IMR-90 (cell line): ENCODE data around the gene APOL2. TPM values are rescaled to one million over a fixed set of nuclear protein-coding genes. Genes with fewer than 3 reads are reported as not detected.

Source experiments
- ATAC-seq: fragments of 200-7000 bp; cut with Tn5 transposase; 2 replicates; pipeline ENCODE4 v1.9.1; 2020; ENCODE audit warnings: low read depth, mild to moderate bottlenecking, moderate library complexity
- BruUV-seq: library from RNA; stranded (reverse); fragments of 400-500 nt; replicated peaks from 2 replicates; lab custom pipeline; 2021; lab: Mats Ljungman, UMichigan
- CTCF ChIA-PET: fragments of 300-600 bp; formaldehyde crosslinking; extraction: SDS; loops from one replicate; lab custom pipeline; 2021; ENCODE audit warnings: antibody characterized with exemption; lab: Yijun Ruan, JAX
- POLR2A ChIA-PET: fragments of 300-600 bp; sonication (Branson Sonifier 250); formaldehyde crosslinking; loops from one replicate; lab custom pipeline; 2022; ENCODE audit warnings: antibody characterized with exemption; ENCODE audit not compliant: unreplicated experiment; lab: Charles Lee
- DNase-seq: peaks from one replicate; pipeline ENCODE4 v3.0.0; 2013
- H2AFZ ChIP-seq: replicated peaks from 2 replicates; pipeline ENCODE3; 2013; ENCODE audit warnings: low read length, mild to moderate bottlenecking; ENCODE audit not compliant: poor library complexity
- H2AK5ac ChIP-seq: 2 replicates; pipeline ENCODE4 v1.6.1; 2013; ENCODE audit warnings: low read depth, low read length, inconsistent platforms
- H2AK9ac ChIP-seq: replicated peaks from 2 replicates; pipeline ENCODE3; 2013; ENCODE audit warnings: mild to moderate bottlenecking, low read depth, low read length, moderate library complexity; ENCODE audit not compliant: poor library complexity
- H2BK120ac ChIP-seq: 2 replicates; pipeline ENCODE4 v1.6.1; 2013; ENCODE audit warnings: low read depth, low read length, inconsistent platforms
- H2BK15ac ChIP-seq: 3 replicates; pipeline ENCODE4 v1.6.1; 2013; ENCODE audit warnings: low read depth, low read length, inconsistent platforms
- H2BK20ac ChIP-seq: 2 replicates; pipeline ENCODE4 v1.6.1; 2013; ENCODE audit warnings: low read depth, mild to moderate bottlenecking, inconsistent platforms, low read length, moderate library complexity
- H2BK5ac ChIP-seq: 2 replicates; pipeline ENCODE4 v1.6.1; 2013; ENCODE audit warnings: mild to moderate bottlenecking, low read depth, low read length, inconsistent platforms; ENCODE audit not compliant: poor library complexity, severe bottlenecking
- H3K14ac ChIP-seq: replicated peaks from 2 replicates; pipeline ENCODE4 v1.6.1; 2013; ENCODE audit warnings: low read depth, low read length, inconsistent platforms
- H3K18ac ChIP-seq: 2 replicates; pipeline ENCODE4 v1.6.1; 2013; ENCODE audit warnings: low read depth, low read length, control low read depth
- H3K23ac ChIP-seq: 2 replicates; pipeline ENCODE4 v1.6.1; 2013; ENCODE audit warnings: low read depth, low read length, inconsistent platforms
- H3K27ac ChIP-seq: 2 replicates; pipeline ENCODE4 v1.5.1; 2013; ENCODE audit warnings: mild to moderate bottlenecking, control low read depth, low read length; ENCODE audit not compliant: insufficient read depth
- H3K27me3 ChIP-seq: 2 replicates; pipeline ENCODE4 v1.6.1; 2013; ENCODE audit warnings: low read length; ENCODE audit not compliant: control insufficient read depth, insufficient read depth
- H3K36me3 ChIP-seq: 2 replicates; pipeline ENCODE4 v1.6.1; 2013; ENCODE audit warnings: low read length, mixed read lengths; ENCODE audit not compliant: control insufficient read depth, insufficient read depth
- H3K4ac ChIP-seq: 2 replicates; pipeline ENCODE4 v1.6.1; 2013; ENCODE audit warnings: low read depth, low read length, inconsistent platforms
- H3K4me1 ChIP-seq: 2 replicates; pipeline ENCODE4 v1.6.1; 2013; ENCODE audit warnings: low read length, mixed read lengths; ENCODE audit not compliant: control insufficient read depth, insufficient read depth
- H3K4me2 ChIP-seq: 2 replicates; pipeline ENCODE4 v1.6.1; 2013; ENCODE audit warnings: low read depth, mild to moderate bottlenecking, control low read depth, low read length, moderate library complexity
- H3K4me3 ChIP-seq: 2 replicates; pipeline ENCODE4 v1.5.1; 2013; ENCODE audit warnings: low read depth, mild to moderate bottlenecking, control low read depth, low read length, moderate library complexity; ENCODE audit not compliant: insufficient read depth
- H3K56ac ChIP-seq: 2 replicates; pipeline ENCODE4 v1.6.1; 2013; ENCODE audit warnings: low read length, inconsistent platforms; ENCODE audit not compliant: insufficient read depth; ENCODE audit errors: extremely low read depth
- H3K79me1 ChIP-seq, 2 experiments: 2 replicates each; pipeline ENCODE4 v1.6.1; 2013; ENCODE audit warnings: low read length in 2 of 2, inconsistent platforms in 1 of 2, low read depth in 1 of 2
- H3K9ac ChIP-seq: 2 replicates; pipeline ENCODE4 v1.6.1; 2013; ENCODE audit warnings: low read depth, low read length, control low read depth
- H3K9me1 ChIP-seq: 2 replicates; pipeline ENCODE4 v1.6.1; 2013; ENCODE audit warnings: low read length, inconsistent platforms; ENCODE audit not compliant: insufficient read depth
- H3K9me3 ChIP-seq: 2 replicates; pipeline ENCODE4 v1.6.1; 2013; ENCODE audit warnings: low read length; ENCODE audit not compliant: control insufficient read depth, insufficient read depth
- H4K20me1 ChIP-seq: 2 replicates; pipeline ENCODE4 v1.6.1; 2013; ENCODE audit warnings: low read length, inconsistent platforms; ENCODE audit not compliant: insufficient read depth
- H4K5ac ChIP-seq: 2 replicates; pipeline ENCODE4 v1.6.1; 2013; ENCODE audit warnings: mild to moderate bottlenecking, low read depth, low read length, control low read depth
- H4K8ac ChIP-seq, 2 experiments: 2 replicates each; pipeline ENCODE4 v1.6.1; 2013; ENCODE audit warnings: low read depth in 2 of 2, low read length in 2 of 2, control low read depth in 1 of 2, inconsistent platforms in 1 of 2
- H4K91ac ChIP-seq: 2 replicates; pipeline ENCODE4 v1.6.1; 2013; ENCODE audit warnings: low read depth, low read length, inconsistent platforms; ENCODE audit not compliant: insufficient read depth
- BHLHE40 ChIP-seq: fragments of 150-350 bp; IDR thresholded peaks from 2 replicates; pipeline ENCODE4 v1.6.1; 2016; ENCODE audit warnings: mild to moderate bottlenecking, low read depth, low read length
- CHD1 ChIP-seq: IDR thresholded peaks from 2 replicates; pipeline ENCODE4 v1.6.1; 2012; ENCODE audit warnings: low read depth, low read length, improper control_type of control experiment
- FOS ChIP-seq: fragments of 150-350 bp; IDR thresholded peaks from 2 replicates; pipeline ENCODE4 v1.6.1; 2016; ENCODE audit warnings: low read depth, low read length
- MAFK ChIP-seq: IDR thresholded peaks from 2 replicates; pipeline ENCODE4 v1.6.1; 2012; ENCODE audit warnings: low read depth, low read length, improper control_type of control experiment
- POLR2A ChIP-seq: IDR thresholded peaks from 2 replicates; pipeline ENCODE4 v1.6.1; 2012; ENCODE audit warnings: mild to moderate bottlenecking, low read depth, low read length
- WGBS, 2 experiments: methylation state at CpG; one replicate each; pipeline versions ENCODE4 v1.1.5 to v1.1.7; 2013; ENCODE audit warnings: missing lambda C conversion rate in 2 of 2; ENCODE audit not compliant: insufficient read length in 1 of 2; ENCODE audit errors: extremely low coverage in 2 of 2; 5-methylcytosine and 5-hydroxymethylcytosine counted together
- dilution Hi-C: fragments of 300-500 bp; cut with HindIII; formaldehyde crosslinking; loops from one replicate; pipeline ENCODE4 v1.14.3; 2018; ENCODE audit warnings: low sequenced_read_pairs; ENCODE audit not compliant: unreplicated experiment
- in situ Hi-C: fragments of 300-500 bp; cut with MboI; formaldehyde crosslinking; loops from 3 replicates; pipeline ENCODE4 v1.14.3; 2019; ENCODE audit warnings: low sequenced_read_pairs, inconsistent platforms, mixed read lengths
- intact Hi-C: fragments of 100-400 bp; cut with micrococcal nuclease; formaldehyde crosslinking; loops from 2 replicates; pipeline ENCODE4 v1.10.0; 2022
- polyA plus RNA-seq, 3 experiments: library from polyadenylated mRNA; depleted of rRNA; stranded (reverse); fragments of >200 nt; gene quantifications; 2 replicates each; pipeline ENCODE4 v1.2.3, GENCODE V29; 2012; ENCODE audit warnings: low replicate concordance in 1 of 3
- total RNA-seq: library from RNA; depleted of rRNA; stranded (reverse); fragments of >200 nt; gene quantifications from 2 replicates; pipeline ENCODE4 v1.2.3, GENCODE V29; 2012

The APOL2 gene
- total and polyA plus RNA-seq, 2 of the 4 experiments (the other 2 are of a cell fraction): 13.1 to 57.5 TPM

- H3K23ac ChIP-seq: no peak overlapping the region
- H3K56ac ChIP-seq: no peak overlapping the region
- H3K4me1 ChIP-seq: peaks cover 11% of the 10 kb centered on the region
- dilution Hi-C loops: no loop called here
- no peaks in the 10 kb centered on the region for H3K36me3 ChIP-seq
- intact Hi-C loops: no loop called here
- 100% methylated on average over 1 of the region's 3 CpGs; no CpG with 5 or more reads in 1 of the 2 experiments for WGBS, 2 experiments
- ChIA-PET POLR2A (no interaction called here), CTCF (interaction anchor here (1.3 kb wide), 1 partner anchor 127 kb away, joined by 4 read pairs; no protein-coding TSS in a partner anchor)
- H3K9ac ChIP-seq: no peak overlapping the region
- no peak for DNase-seq
- H3K9me1 ChIP-seq: peaks cover 8% of the 10 kb centered on the region
- no peak for TF ChIP-seq BHLHE40
- TF ChIP-seq CHD1: no peak
- no peak for TF ChIP-seq MAFK
- no peak for TF ChIP-seq FOS
- no peak for TF ChIP-seq POLR2A
- no peak overlapping the region for H2AK9ac ChIP-seq
- no peak overlapping the region for H2BK15ac ChIP-seq
- H2BK20ac ChIP-seq: no peak overlapping the region
- no TSS peak for BruUV-seq
- H3K9me3 ChIP-seq: no peaks in the 10 kb centered on the region
- H2AK5ac ChIP-seq: no peak overlapping the region
- H3K27ac ChIP-seq: no peak overlapping the region
- in situ Hi-C loops: loop anchor here (10.0 kb wide), 1 partner anchor 292 kb away; the partner anchor contains the start of gene TXN2
- H4K5ac ChIP-seq: no peak overlapping the region
- no peak overlapping the region for H2AFZ ChIP-seq
- H4K8ac ChIP-seq: no peak overlapping the region
- no peak for ATAC-seq
- no peak overlapping the region for H3K14ac ChIP-seq
- H3K4me3 ChIP-seq: no peak overlapping the region
- H4K91ac ChIP-seq: no peak overlapping the region
- no peak overlapping the region for H3K4ac ChIP-seq
- H4K20me1 ChIP-seq: no peaks in the 10 kb centered on the region
- H3K79me1 ChIP-seq: peaks cover 0 to 8% of the 10 kb centered on the region in 2 experiments; a peak in 1 of 4 replicates
- no peak overlapping the region for H2BK5ac ChIP-seq
- no peak overlapping the region for H2BK120ac ChIP-seq
- no peak overlapping the region for H3K4me2 ChIP-seq
- H3K18ac ChIP-seq: no peak overlapping the region
- peaks cover 8% of the 10 kb centered on the region; the same call in 1 of the 2 replicates for H3K27me3 ChIP-seq
Observed at GRCh38 chr22:36193171-36193570, 46.2 kb downstream of the APOL2 start.
